SH-SY5Y (cell line): ENCODE results near the gene CEMIP.

Experiments used
- GATA2 ChIP-seq: IDR thresholded peaks from 2 replicates; pipeline ENCODE4 v1.6.1; 2011; ENCODE audit warnings: mild to moderate bottlenecking, low read depth, low read length
- GATA3 ChIP-seq: IDR thresholded peaks from 2 replicates; pipeline ENCODE4 v1.6.1; 2011; ENCODE audit warnings: low read depth, mild to moderate bottlenecking, low read length, moderate library complexity

DNA sequence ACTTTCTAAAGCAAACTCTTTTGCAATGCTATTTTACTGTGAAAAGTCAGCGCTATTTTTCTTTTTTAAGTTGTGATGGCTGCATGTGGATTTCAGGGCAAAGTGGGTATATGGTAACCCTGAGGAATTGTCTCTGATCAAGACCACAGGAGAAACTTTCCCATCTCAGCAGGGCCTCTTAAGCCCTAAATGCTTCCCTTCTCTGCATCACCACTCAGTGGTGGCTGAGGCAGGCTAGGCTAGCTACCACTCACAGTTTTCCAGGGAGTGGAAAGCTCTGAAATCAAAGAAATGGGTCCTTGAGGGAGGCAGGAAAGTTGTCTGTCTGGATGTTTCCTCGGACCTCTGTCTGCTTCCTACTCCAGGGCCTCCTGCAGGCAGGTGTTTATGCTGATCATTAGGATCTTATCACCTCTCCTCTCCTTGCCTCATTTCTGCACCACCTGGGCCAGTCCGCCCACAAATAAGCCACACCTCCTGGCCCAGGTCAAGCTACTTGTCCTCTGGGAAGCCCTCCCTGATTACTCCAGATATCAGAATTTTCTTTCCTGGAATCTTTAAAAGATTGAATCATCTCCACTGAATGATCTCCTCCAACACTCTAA lies 37.0 kb downstream of the CEMIP start:
- TF ChIP-seq GATA2 (no peak), GATA3 (no peak)
